DND-41 (cell line): ENCODE measurements around the gene SETD9.

Experiments used
- ATAC-seq: fragments of 200-7000 bp; cut with Tn5 transposase; 3 replicates; pipeline ENCODE4 v1.9.1; 2021; ENCODE audit warnings: low read depth; ENCODE audit not compliant: insufficient read depth
- DNase-seq: peaks from one replicate; pipeline ENCODE4 v3.0.0-alpha.2; 2020
- H2AFZ ChIP-seq: 2 replicates; pipeline ENCODE4 v1.6.0; 2012; ENCODE audit warnings: low read depth, low read length
- H3K27ac ChIP-seq: 2 replicates; pipeline ENCODE4 v1.5.1; 2012; ENCODE audit warnings: low read length, inconsistent platforms
- H3K27me3 ChIP-seq: fragments of 200-600 bp; sonication (generic); 2 replicates; pipeline ENCODE4 v1.6.0; 2012; ENCODE audit warnings: low read length, mild to moderate bottlenecking, inconsistent platforms; ENCODE audit not compliant: insufficient read depth, poor library complexity
- H3K36me3 ChIP-seq: 2 replicates; pipeline ENCODE4 v1.5.1; 2012; ENCODE audit warnings: low read length, inconsistent platforms; ENCODE audit not compliant: insufficient read depth
- H3K4me1 ChIP-seq: 2 replicates; pipeline ENCODE4 v1.5.1; 2012; ENCODE audit warnings: mild to moderate bottlenecking, low read length; ENCODE audit not compliant: insufficient read depth
- H3K4me2 ChIP-seq: 2 replicates; pipeline ENCODE4 v1.6.0; 2012; ENCODE audit warnings: mild to moderate bottlenecking, moderate library complexity, low read length, inconsistent platforms; ENCODE audit not compliant: insufficient read depth
- H3K4me3 ChIP-seq, 2 experiments: fragments of 200-600 bp in 1 of 2; shearing (Covaris generic) in 1 of 2; 2 replicates each; pipeline ENCODE4 v1.5.1; 2012 to 2016; ENCODE audit warnings: inconsistent platforms in 2 of 2, low read length in 2 of 2, mild to moderate bottlenecking in 2 of 2, low read depth in 1 of 2, moderate library complexity in 1 of 2
- H3K79me2 ChIP-seq: 2 replicates; pipeline ENCODE4 v1.6.0; 2012; ENCODE audit warnings: low read length, inconsistent platforms; ENCODE audit not compliant: insufficient read depth
- H3K9ac ChIP-seq: 2 replicates; pipeline ENCODE4 v1.6.0; 2012; ENCODE audit warnings: low read depth, mild to moderate bottlenecking, inconsistent platforms, low read length, moderate library complexity
- H3K9me3 ChIP-seq: 2 replicates; pipeline ENCODE4 v1.5.1; 2012; ENCODE audit warnings: low read length, moderate library complexity, mild to moderate bottlenecking, inconsistent platforms; ENCODE audit not compliant: insufficient read depth, severe bottlenecking
- H4K20me1 ChIP-seq: 2 replicates; pipeline ENCODE4 v1.6.0; 2012; ENCODE audit warnings: low read length; ENCODE audit not compliant: insufficient read depth
- EZH2 ChIP-seq: IDR thresholded peaks from 3 replicates; pipeline ENCODE4 v1.6.1; 2012; ENCODE audit warnings: borderline replicate concordance, low read depth, mild to moderate bottlenecking, moderate library complexity, low read length, inconsistent platforms; ENCODE audit not compliant: severe bottlenecking
- TF ChIP-seq, protein P1 (sequence below): IDR thresholded peaks from 2 replicates; pipeline ENCODE4 v1.5.1; 2012; ENCODE audit warnings: borderline replicate concordance, low read length, moderate library complexity, mild to moderate bottlenecking; ENCODE audit not compliant: poor library complexity, severe bottlenecking; ENCODE audit errors: extremely low read depth

Gene SETD9

DNA sequence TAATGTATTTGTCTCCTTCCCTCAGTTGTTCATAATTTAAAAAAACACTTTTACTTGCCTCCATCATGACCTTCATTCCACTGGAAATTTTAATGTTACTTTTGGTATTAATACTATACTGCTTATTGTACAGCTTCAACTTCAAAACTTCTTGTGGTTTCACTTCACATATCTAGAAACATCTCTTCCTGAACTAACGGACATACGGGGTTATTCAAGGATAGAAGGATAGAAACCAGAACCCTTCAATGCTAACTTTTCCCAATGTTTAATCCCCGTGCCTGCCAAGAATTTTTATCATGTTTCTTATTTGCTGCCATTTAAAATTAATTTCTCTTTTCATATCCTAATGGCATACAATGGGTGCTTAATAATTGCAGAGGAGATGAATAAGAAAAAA is 36.3 kb upstream of the SETD9 start:
- no peaks in the 10 kb centered on the region for H3K4me1 ChIP-seq
- no peak overlapping the region for H3K9ac ChIP-seq
- TF ChIP-seq, protein P1, sequence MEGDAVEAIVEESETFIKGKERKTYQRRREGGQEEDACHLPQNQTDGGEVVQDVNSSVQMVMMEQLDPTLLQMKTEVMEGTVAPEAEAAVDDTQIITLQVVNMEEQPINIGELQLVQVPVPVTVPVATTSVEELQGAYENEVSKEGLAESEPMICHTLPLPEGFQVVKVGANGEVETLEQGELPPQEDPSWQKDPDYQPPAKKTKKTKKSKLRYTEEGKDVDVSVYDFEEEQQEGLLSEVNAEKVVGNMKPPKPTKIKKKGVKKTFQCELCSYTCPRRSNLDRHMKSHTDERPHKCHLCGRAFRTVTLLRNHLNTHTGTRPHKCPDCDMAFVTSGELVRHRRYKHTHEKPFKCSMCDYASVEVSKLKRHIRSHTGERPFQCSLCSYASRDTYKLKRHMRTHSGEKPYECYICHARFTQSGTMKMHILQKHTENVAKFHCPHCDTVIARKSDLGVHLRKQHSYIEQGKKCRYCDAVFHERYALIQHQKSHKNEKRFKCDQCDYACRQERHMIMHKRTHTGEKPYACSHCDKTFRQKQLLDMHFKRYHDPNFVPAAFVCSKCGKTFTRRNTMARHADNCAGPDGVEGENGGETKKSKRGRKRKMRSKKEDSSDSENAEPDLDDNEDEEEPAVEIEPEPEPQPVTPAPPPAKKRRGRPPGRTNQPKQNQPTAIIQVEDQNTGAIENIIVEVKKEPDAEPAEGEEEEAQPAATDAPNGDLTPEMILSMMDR = no peak
- TF ChIP-seq EZH2 = no peak
- no peaks in the 10 kb centered on the region for H4K20me1 ChIP-seq
- no peak for DNase-seq
- no peak for ATAC-seq
- no peaks in the 10 kb centered on the region for H3K9me3 ChIP-seq
- no peak overlapping the region for H3K4me3 ChIP-seq
- no peak overlapping the region for H3K4me2 ChIP-seq
- H3K79me2 ChIP-seq = no peaks in the 10 kb centered on the region
- H3K27ac ChIP-seq = no peak overlapping the region
- peaks cover 9% of the 10 kb centered on the region; the same call in 1 of the 2 replicates for H3K36me3 ChIP-seq
- no peaks in the 10 kb centered on the region for H3K27me3 ChIP-seq
- H2AFZ ChIP-seq = no peak overlapping the region

DNA sequence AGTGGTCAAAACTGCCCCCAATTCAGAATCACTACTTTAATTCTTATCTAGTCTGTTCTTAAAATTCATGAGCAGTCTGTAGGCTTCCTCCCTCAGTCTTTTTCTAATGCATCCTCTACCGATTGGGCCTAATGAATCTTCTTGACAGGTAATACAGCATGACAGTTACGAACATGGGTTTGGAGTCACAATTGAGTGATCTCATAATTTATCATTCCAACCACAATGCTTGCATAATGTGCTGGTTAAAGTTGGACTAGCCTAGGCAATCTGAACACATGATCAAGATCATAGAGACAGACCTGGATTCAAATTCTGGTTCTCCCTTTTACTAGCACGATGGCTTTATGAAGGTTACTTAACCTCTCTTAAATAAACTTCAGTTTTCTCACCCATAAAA is 33.1 kb upstream of the SETD9 start:
- H3K4me3 ChIP-seq = no peak overlapping the region
- H3K4me2 ChIP-seq = no peak overlapping the region
- no peaks in the 10 kb centered on the region for H3K9me3 ChIP-seq
- no peak overlapping the region for H2AFZ ChIP-seq
- H3K9ac ChIP-seq = no peak overlapping the region
- TF ChIP-seq, protein P1 = no peak
- TF ChIP-seq EZH2 = no peak
- no peaks in the 10 kb centered on the region for H3K4me1 ChIP-seq
- ATAC-seq (no peak), DNase-seq (no peak)
- H3K27ac ChIP-seq = no peak overlapping the region
- H3K36me3 ChIP-seq = peaks cover 17% of the 10 kb centered on the region; the same call in 1 of the 2 replicates
- H4K20me1 ChIP-seq = no peaks in the 10 kb centered on the region
- no peaks in the 10 kb centered on the region for H3K27me3 ChIP-seq
- no peaks in the 10 kb centered on the region for H3K79me2 ChIP-seq

DNA sequence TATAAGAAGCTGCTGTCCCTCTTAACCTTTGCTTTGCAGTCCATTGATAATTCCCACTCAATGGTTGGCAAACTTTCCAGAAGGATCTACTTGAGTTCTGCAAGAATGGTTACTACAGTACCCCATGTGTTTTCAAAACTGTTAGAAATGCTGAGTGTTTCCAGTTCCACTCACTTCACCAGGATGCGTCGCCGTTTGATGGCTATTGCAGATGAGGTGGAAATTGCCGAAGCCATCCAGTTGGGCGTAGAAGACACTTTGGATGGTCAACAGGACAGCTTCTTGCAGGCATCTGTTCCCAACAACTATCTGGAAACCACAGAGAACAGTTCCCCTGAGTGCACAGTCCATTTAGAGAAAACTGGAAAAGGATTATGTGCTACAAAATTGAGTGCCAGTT is 27.8 kb upstream of the SETD9 start:
- no peaks in the 10 kb centered on the region for H3K79me2 ChIP-seq
- peaks cover 31% of the 10 kb centered on the region for H3K36me3 ChIP-seq
- no peak for TF ChIP-seq EZH2
- TF ChIP-seq, protein P1 = no peak

More for the DNA sequence above, 27.8 kb upstream of the SETD9 start:
- H3K4me2 ChIP-seq = no peak overlapping the region
- H3K9ac ChIP-seq = no peak overlapping the region
- no peaks in the 10 kb centered on the region for H3K27me3 ChIP-seq
- DNase-seq (no peak), ATAC-seq (no peak)
- H3K27ac ChIP-seq = no peak overlapping the region
- no peak overlapping the region for H2AFZ ChIP-seq
- H3K4me3 ChIP-seq = no peak overlapping the region
- no peaks in the 10 kb centered on the region for H3K4me1 ChIP-seq
- no peaks in the 10 kb centered on the region for H4K20me1 ChIP-seq
- H3K9me3 ChIP-seq = no peaks in the 10 kb centered on the region
